ENCODE data around the gene HINT2. TPM values are rescaled to one million over a fixed set of nuclear protein-coding genes. Genes with fewer than 3 reads are reported as not detected.
A peak's percentile ranks its signal among the peaks of the same experiment; 100 is the strongest.

HINT2 gene
- total RNA-seq, 2 donors from 2014 or later = 33.3 to 35.0 TPM

GRCh38 chr9:35792826-35793225 lies 22.0 kb downstream of the HINT2 start:
- DNase-seq = no peak
- ATAC-seq = no peak
- Histone ChIP-seq H3K4me3 (no peak overlapping the region), H3K27ac (no peak overlapping the region), H3K9me3 (no peaks in the 10 kb centered on the region), H3K4me1 (peaks cover 7% of the 10 kb centered on the region), H3K36me3 (replicated peaks in 1 of 2; ENCODE audit: insufficient read depth in 1 of 2, low read depth in 2 of 2) (no peaks in the 10 kb centered on the region), H3K27me3 (no peaks in the 10 kb centered on the region)
- WGBS, 2 donors = 93% methylated on average over 9 to 14 of the region's 14 CpGs
- TF ChIP-seq CTCF (IDR thresholded peaks at IDR 0.05) (no peak), POLR2A (IDR thresholded peaks at IDR 0.05) (no peak)
- intact Hi-C loops (cut with DNase I) = loop anchor here (5.0 kb wide), 1 partner anchor 84 kb away; no protein-coding TSS in a partner anchor

GRCh38 chr9:35792024-35792813 lies 22.6 kb downstream of the HINT2 start:
- no peak for ATAC-seq
- DNase-seq = no peak
- peaks cover 7% of the 10 kb centered on the region for H3K4me1 ChIP-seq
- no peaks in the 10 kb centered on the region for H3K36me3 ChIP-seq (replicated peaks in 1 of 2; ENCODE audit: insufficient read depth in 1 of 2, low read depth in 2 of 2)
- no peaks in the 10 kb centered on the region for H3K9me3 ChIP-seq
- no peaks in the 10 kb centered on the region for H3K27me3 ChIP-seq
- H3K27ac ChIP-seq = no peak overlapping the region
- H3K4me3 ChIP-seq = no peak overlapping the region
- 87 to 93% methylated on average over 17 to 34 of the region's 34 CpGs for WGBS, 2 donors
- intact Hi-C loops (cut with DNase I) = loop anchor here (5.0 kb wide), 1 partner anchor 85 kb away; no protein-coding TSS in a partner anchor
- TF ChIP-seq POLR2A (IDR thresholded peaks at IDR 0.05) = no peak
- TF ChIP-seq CTCF (IDR thresholded peaks at IDR 0.05) = no peak

- Histone ChIP-seq H3K36me3 (replicated peaks in 1 of 2; ENCODE audit: insufficient read depth in 1 of 2, low read depth in 2 of 2) (no peaks in the 10 kb centered on the region), H3K4me3 (no peak within 1 kb of the TSS), H3K4me1 (peaks cover 7% of the 10 kb centered on the region), H3K9me3 (no peaks in the 10 kb centered on the region), H3K27ac (no peak within 1 kb of the TSS), H3K27me3 (no peaks in the 10 kb centered on the region)
- intact Hi-C loops (cut with DNase I) = loop anchor here (5.0 kb wide), 1 partner anchor 86 kb away; no protein-coding TSS in a partner anchor
- 52 to 62% methylated on average over 42 to 49 of the region's 64 CpGs for WGBS, 2 donors
- DNase-seq = no peak
- TF ChIP-seq POLR2A (IDR thresholded peaks at IDR 0.05) (no peak), CTCF (IDR thresholded peaks at IDR 0.05) (no peak)
- peak; percentile 16 for ATAC-seq
Measured at GRCh38 chr9:35791297-35791921, 23.4 kb downstream of the HINT2 start, which contains the start of gene NPR2. Gene NPR2 (plus strand): TSS chr9:35791591. CDS start chr9:35792409, 818 bp downstream.

- intact Hi-C loops (cut with DNase I) = loop anchor here (5.0 kb wide), 1 partner anchor 87 kb away; no protein-coding TSS in a partner anchor
- Histone ChIP-seq H3K4me1 (peaks cover 7% of the 10 kb centered on the region), H3K27ac (no peak overlapping the region), H3K9me3 (no peaks in the 10 kb centered on the region), H3K36me3 (replicated peaks in 1 of 2; ENCODE audit: insufficient read depth in 1 of 2, low read depth in 2 of 2) (no peaks in the 10 kb centered on the region), H3K4me3 (no peak overlapping the region), H3K27me3 (no peaks in the 10 kb centered on the region)
- ATAC-seq = peak; percentile 94
- TF ChIP-seq CTCF (IDR thresholded peaks at IDR 0.05) = peak; percentile 70 to 96 (median 86)
- no peak for TF ChIP-seq POLR2A (IDR thresholded peaks at IDR 0.05)
- DNase-seq = peak; percentile 66 to 78 (median 72)
- WGBS, 2 donors = 50 to 58% methylated on average over 35 to 37 of the region's 37 CpGs
Measured at GRCh38 chr9:35790385-35791296, 24.2 kb downstream of the HINT2 start.

Data from body of pancreas (tissue), 4 donors.